ENCODE results near the gene CAB39L.

CAB39L gene

DNA sequence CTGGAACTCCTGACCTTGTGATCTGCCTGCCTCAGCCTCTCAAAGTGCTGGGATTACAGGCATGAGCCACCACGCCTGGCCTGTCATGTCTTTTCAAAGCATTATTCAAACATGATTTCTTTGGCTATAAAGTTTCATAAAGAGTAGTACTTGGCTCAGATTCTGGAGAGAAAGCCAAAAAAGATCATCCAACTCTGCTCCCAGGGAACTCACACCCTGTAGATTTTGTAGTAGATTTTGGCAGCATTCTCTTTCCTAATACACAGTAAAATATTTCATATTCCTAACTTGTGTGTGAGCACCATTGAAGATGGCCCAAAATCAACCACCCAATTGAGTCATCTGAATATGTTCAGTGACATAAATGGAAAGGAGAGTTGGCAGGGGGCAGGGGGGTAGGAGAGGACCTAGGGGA is 48.4 kb downstream of the CAB39L start:
- Histone ChIP-seq H3K27me3 (replicated peaks; ENCODE audit: control insufficient read depth, insufficient read depth, low read length) (no peaks in the 10 kb centered on the region), H3K9me3 (ENCODE audit: control insufficient read depth, low read length) (no peaks in the 10 kb centered on the region), H3K9ac (ENCODE audit: low read length) (no peak overlapping the region), H3K36me3 (ENCODE audit: control insufficient read depth, insufficient read depth, low read length, severe bottlenecking) (no peaks in the 10 kb centered on the region), H3K4me3 (ENCODE audit: low read length) (peak overlapping the region; percentile 29), H3K4me1 (ENCODE audit: control insufficient read depth, insufficient read depth, low read length) (peaks cover 9% of the 10 kb centered on the region)
- peak; percentile 61 for DNase-seq (ENCODE audit: low read depth)

GRCh38 chr13:49388091-49388635 is 55.7 kb downstream of the CAB39L start:
- no peaks in the 10 kb centered on the region for H3K36me3 ChIP-seq (ENCODE audit: control insufficient read depth, insufficient read depth, low read length, severe bottlenecking)

DNA sequence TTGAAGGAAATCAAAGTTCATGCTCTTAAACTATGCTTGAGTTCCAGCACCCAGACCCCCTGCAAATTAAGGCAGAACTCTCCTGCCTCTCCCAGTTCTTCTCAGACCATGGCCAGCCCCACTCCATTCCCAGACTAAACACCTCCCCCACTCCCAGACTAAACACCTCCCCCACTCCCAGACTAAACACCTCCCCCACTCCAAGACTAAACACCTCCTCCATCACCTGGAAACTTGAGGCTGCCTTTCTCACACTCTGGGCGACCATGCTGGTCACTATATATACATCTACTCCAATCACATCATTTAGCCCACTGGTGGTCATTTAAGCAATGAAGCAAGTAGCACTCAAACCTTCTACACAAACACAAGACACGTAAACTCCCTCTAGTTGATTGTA is 57.2 kb downstream of the CAB39L start:
- Histone ChIP-seq H3K27me3 (replicated peaks; ENCODE audit: control insufficient read depth, insufficient read depth, low read length) (no peaks in the 10 kb centered on the region), H3K4me1 (ENCODE audit: control insufficient read depth, insufficient read depth, low read length) (no peaks in the 10 kb centered on the region), H3K9ac (ENCODE audit: low read length) (no peak overlapping the region), H3K4me3 (ENCODE audit: low read length) (no peak overlapping the region), H3K9me3 (ENCODE audit: control insufficient read depth, low read length) (no peaks in the 10 kb centered on the region), H3K36me3 (ENCODE audit: control insufficient read depth, insufficient read depth, low read length, severe bottlenecking) (no peaks in the 10 kb centered on the region)
- DNase-seq (ENCODE audit: low read depth), result no peak

More at GRCh38 chr13:49388091-49388635, 55.7 kb downstream of the CAB39L start:
- Histone ChIP-seq H3K9ac (ENCODE audit: low read length) (no peak overlapping the region), H3K4me1 (ENCODE audit: control insufficient read depth, insufficient read depth, low read length) (no peaks in the 10 kb centered on the region), H3K9me3 (ENCODE audit: control insufficient read depth, low read length) (no peaks in the 10 kb centered on the region), H3K4me3 (ENCODE audit: low read length) (no peak overlapping the region), H3K27me3 (replicated peaks; ENCODE audit: control insufficient read depth, insufficient read depth, low read length) (no peaks in the 10 kb centered on the region)
- no peak for DNase-seq (ENCODE audit: low read depth)

DNA sequence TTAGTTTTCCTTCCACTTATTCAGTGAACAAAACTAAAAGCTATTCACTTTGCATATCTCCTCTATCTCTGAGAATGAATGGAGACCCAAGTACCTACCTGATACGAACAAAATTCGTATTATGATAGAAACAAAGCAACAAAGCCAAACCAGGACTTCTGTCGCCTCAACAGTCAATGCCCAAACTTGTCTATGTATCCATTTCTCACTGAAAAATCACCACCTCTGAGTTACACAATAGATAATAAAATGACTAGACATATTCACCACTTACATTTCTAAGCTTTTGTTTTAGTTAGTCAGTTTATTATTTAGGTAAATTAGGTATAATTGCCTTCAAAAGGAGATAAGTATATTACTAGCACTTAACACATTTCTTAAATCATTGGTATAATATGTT is 67.7 kb downstream of the CAB39L start:
- Histone ChIP-seq H3K9ac (ENCODE audit: low read length) (no peak overlapping the region), H3K4me1 (ENCODE audit: control insufficient read depth, insufficient read depth, low read length) (peaks cover 18% of the 10 kb centered on the region), H3K36me3 (ENCODE audit: control insufficient read depth, insufficient read depth, low read length, severe bottlenecking) (no peaks in the 10 kb centered on the region), H3K9me3 (ENCODE audit: control insufficient read depth, low read length) (no peaks in the 10 kb centered on the region), H3K4me3 (ENCODE audit: low read length) (no peak overlapping the region), H3K27me3 (replicated peaks; ENCODE audit: control insufficient read depth, insufficient read depth, low read length) (no peaks in the 10 kb centered on the region)
- no peak for DNase-seq (ENCODE audit: low read depth)

DNA sequence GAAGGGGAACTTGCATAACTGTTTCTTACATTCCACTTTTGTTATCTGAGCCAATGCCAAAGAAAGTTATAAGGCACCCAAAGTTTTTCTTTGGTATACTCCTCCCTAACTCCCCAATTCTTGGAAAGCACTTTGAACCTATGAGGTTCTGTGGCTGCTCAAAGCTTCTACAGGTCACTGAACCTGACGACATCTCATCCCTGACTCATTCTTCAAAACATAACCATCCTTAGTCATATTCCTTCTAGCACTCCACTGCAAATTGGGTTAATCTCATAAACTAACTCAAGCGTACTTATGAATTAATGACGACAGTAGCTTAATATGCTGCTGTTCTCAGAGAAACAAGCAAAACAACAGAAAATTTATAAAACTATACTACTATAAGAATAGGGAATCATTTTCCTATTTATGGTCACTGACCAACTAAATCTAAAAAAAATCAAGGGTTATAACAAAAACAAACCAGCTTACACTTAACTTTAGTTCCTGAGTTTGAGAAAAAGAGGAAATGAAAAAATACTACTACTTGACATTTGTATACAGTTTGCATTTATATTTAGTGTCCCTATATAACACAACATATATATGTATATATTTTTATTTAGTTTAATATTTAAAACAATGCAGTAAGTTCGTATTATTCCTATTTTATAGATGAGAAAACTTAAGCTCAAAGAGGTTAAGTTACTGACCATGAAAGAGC is 69.1 kb downstream of the CAB39L start:
- Histone ChIP-seq H3K9ac (ENCODE audit: low read length) (no peak overlapping the region), H3K4me3 (ENCODE audit: low read length) (no peak overlapping the region), H3K36me3 (ENCODE audit: control insufficient read depth, insufficient read depth, low read length, severe bottlenecking) (no peaks in the 10 kb centered on the region), H3K27me3 (replicated peaks; ENCODE audit: control insufficient read depth, insufficient read depth, low read length) (no peaks in the 10 kb centered on the region), H3K9me3 (ENCODE audit: control insufficient read depth, low read length) (no peaks in the 10 kb centered on the region), H3K4me1 (ENCODE audit: control insufficient read depth, insufficient read depth, low read length) (peaks cover 18% of the 10 kb centered on the region)
- peak; percentile 83 for DNase-seq (ENCODE audit: low read depth)

DNA sequence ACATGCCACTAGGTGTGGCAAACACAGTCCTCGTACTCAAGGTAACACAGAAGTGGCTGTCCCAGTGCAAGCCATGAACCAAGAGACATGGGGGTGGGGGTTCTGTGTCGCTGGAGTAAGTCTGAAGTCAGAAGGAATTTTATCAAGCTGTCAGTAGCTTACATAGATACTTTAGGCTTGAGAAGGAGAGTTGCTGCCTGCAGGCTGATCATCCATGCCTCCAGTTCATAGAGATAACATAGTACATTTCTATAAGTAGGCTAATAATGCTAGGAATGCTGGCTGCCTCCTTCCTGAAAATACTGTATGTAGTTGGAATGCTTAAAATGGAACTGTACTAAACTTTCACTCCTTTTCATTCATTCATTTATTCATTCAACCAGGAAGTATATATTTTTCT is 70.1 kb downstream of the CAB39L start:
- no peaks in the 10 kb centered on the region for H3K36me3 ChIP-seq (ENCODE audit: control insufficient read depth, insufficient read depth, low read length, severe bottlenecking)
- no peak overlapping the region for H3K9ac ChIP-seq (ENCODE audit: low read length)
- DNase-seq (ENCODE audit: low read depth), result peak; percentile 50
- H3K27me3 ChIP-seq (replicated peaks; ENCODE audit: control insufficient read depth, insufficient read depth, low read length), result no peaks in the 10 kb centered on the region
- no peak overlapping the region for H3K4me3 ChIP-seq (ENCODE audit: low read length)
- no peaks in the 10 kb centered on the region for H3K9me3 ChIP-seq (ENCODE audit: control insufficient read depth, low read length)
- peaks cover 18% of the 10 kb centered on the region for H3K4me1 ChIP-seq (ENCODE audit: control insufficient read depth, insufficient read depth, low read length)

GRCh38 chr13:49371943-49372613 is 71.8 kb downstream of the CAB39L start:
- Histone ChIP-seq H3K36me3 (ENCODE audit: control insufficient read depth, insufficient read depth, low read length, severe bottlenecking) (no peaks in the 10 kb centered on the region), H3K4me3 (ENCODE audit: low read length) (no peak overlapping the region), H3K27me3 (replicated peaks; ENCODE audit: control insufficient read depth, insufficient read depth, low read length) (no peaks in the 10 kb centered on the region), H3K9ac (ENCODE audit: low read length) (no peak overlapping the region), H3K4me1 (ENCODE audit: control insufficient read depth, insufficient read depth, low read length) (peaks cover 34% of the 10 kb centered on the region), H3K9me3 (ENCODE audit: control insufficient read depth, low read length) (no peaks in the 10 kb centered on the region)
- DNase-seq (ENCODE audit: low read depth), result no peak

GRCh38 chr13:49370371-49370770 is 73.5 kb downstream of the CAB39L start:
- no peak for DNase-seq (ENCODE audit: low read depth)
- no peak overlapping the region for H3K9ac ChIP-seq (ENCODE audit: low read length)
- no peaks in the 10 kb centered on the region for H3K36me3 ChIP-seq (ENCODE audit: control insufficient read depth, insufficient read depth, low read length, severe bottlenecking)
- no peak overlapping the region for H3K4me3 ChIP-seq (ENCODE audit: low read length)
- peaks cover 36% of the 10 kb centered on the region for H3K4me1 ChIP-seq (ENCODE audit: control insufficient read depth, insufficient read depth, low read length)
- no peaks in the 10 kb centered on the region for H3K27me3 ChIP-seq (replicated peaks; ENCODE audit: control insufficient read depth, insufficient read depth, low read length)
- no peaks in the 10 kb centered on the region for H3K9me3 ChIP-seq (ENCODE audit: control insufficient read depth, low read length)

- no peak overlapping the region for H3K4me3 ChIP-seq (ENCODE audit: low read length)
- H3K36me3 ChIP-seq (ENCODE audit: control insufficient read depth, insufficient read depth, low read length, severe bottlenecking), result no peaks in the 10 kb centered on the region
- DNase-seq (ENCODE audit: low read depth), result no peak
- H3K4me1 ChIP-seq (ENCODE audit: control insufficient read depth, insufficient read depth, low read length), result peaks cover 36% of the 10 kb centered on the region
- H3K9ac ChIP-seq (ENCODE audit: low read length), result no peak overlapping the region
- no peaks in the 10 kb centered on the region for H3K9me3 ChIP-seq (ENCODE audit: control insufficient read depth, low read length)
- no peaks in the 10 kb centered on the region for H3K27me3 ChIP-seq (replicated peaks; ENCODE audit: control insufficient read depth, insufficient read depth, low read length)
These were observed 74.0 kb downstream of the CAB39L start for GRCh38 chr13:49369866-49370265.

DNA sequence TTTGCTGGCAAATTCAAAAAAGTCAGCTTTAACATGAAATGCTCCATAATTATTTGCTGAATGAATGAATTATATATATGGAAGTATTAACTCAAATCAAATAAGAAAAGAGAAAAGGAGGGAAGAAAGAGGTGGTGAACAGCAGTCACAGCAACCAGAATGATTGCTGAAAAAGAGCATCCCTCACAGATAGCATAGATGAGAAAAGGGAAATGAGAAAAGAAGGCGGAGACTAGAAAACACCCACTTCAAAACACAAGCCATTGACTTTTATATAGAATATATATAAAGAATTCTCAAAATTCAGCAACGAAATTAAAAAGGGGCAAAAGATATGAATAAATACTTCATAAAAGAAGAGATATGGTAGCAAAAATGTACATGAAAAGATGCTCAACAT is 75.2 kb downstream of the CAB39L start:
- peaks cover 24% of the 10 kb centered on the region for H3K4me1 ChIP-seq (ENCODE audit: control insufficient read depth, insufficient read depth, low read length)
- peaks cover 6% of the 10 kb centered on the region for H3K9me3 ChIP-seq (ENCODE audit: control insufficient read depth, low read length)
- H3K36me3 ChIP-seq (ENCODE audit: control insufficient read depth, insufficient read depth, low read length, severe bottlenecking), result no peaks in the 10 kb centered on the region
- peak overlapping the region; percentile 81 for H3K9ac ChIP-seq (ENCODE audit: low read length)
- no peak for DNase-seq (ENCODE audit: low read depth)
- H3K27me3 ChIP-seq (replicated peaks; ENCODE audit: control insufficient read depth, insufficient read depth, low read length), result no peaks in the 10 kb centered on the region
- no peak overlapping the region for H3K4me3 ChIP-seq (ENCODE audit: low read length)

GRCh38 chr13:49367640-49368422 is 76.0 kb downstream of the CAB39L start:
- Histone ChIP-seq H3K36me3 (ENCODE audit: control insufficient read depth, insufficient read depth, low read length, severe bottlenecking) (no peaks in the 10 kb centered on the region), H3K9ac (ENCODE audit: low read length) (peak overlapping the region; percentile 81), H3K4me1 (ENCODE audit: control insufficient read depth, insufficient read depth, low read length) (peaks cover 22% of the 10 kb centered on the region), H3K9me3 (ENCODE audit: control insufficient read depth, low read length) (peaks cover 12% of the 10 kb centered on the region), H3K27me3 (replicated peaks; ENCODE audit: control insufficient read depth, insufficient read depth, low read length) (no peaks in the 10 kb centered on the region), H3K4me3 (ENCODE audit: low read length) (peak overlapping the region; percentile 62)
- DNase-seq (ENCODE audit: low read depth), result peak; percentile 62
